Hippocampal formation (tissue), 2 donors: ENCODE results near the gene RTN4IP1.

Experiments
- DNase-seq, 2 donors: peaks; one replicate each; lab custom pipeline; 2025; lab: John Stamatoyannopoulos, UW

The RTN4IP1 gene, protein sequence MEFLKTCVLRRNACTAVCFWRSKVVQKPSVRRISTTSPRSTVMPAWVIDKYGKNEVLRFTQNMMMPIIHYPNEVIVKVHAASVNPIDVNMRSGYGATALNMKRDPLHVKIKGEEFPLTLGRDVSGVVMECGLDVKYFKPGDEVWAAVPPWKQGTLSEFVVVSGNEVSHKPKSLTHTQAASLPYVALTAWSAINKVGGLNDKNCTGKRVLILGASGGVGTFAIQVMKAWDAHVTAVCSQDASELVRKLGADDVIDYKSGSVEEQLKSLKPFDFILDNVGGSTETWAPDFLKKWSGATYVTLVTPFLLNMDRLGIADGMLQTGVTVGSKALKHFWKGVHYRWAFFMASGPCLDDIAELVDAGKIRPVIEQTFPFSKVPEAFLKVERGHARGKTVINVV

DNA sequence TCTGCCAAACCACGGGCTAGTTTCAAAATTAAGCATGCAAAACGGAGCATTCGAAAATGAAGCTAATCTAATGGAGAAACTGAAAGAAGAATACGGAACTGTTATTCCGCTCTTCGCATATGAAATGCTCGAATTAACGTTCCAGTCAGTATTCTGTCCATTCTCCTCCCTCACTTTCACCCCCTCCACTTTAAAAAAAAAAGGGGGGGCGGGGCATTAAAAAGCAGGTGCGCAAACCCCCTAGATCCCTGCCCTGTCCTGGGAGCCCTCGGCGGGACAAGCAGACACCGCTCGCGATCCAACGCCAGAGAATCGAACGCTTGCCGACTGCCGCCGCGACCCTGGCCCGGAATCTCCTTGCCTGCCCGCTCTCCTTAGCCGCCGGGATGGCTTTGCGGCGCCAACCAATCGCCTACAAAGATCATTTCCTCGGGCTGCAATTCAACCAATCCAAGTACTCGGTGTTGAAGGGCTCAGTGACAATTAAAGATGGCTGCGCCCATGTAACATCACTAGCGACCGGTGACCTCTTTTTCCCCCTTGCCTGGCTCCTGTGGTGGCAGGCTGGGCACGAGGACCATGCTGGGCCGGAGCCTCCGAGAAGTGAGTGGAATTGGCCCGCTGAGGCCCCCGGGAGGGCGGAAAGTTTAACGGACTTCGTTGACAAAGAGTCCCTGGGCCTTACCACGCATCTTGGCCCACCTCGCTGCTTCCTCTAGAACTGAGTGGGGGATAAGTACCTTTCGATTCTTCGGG lies at the start of gene RTN4IP1, which contains the start of gene QRSL1:
Gene RTN4IP1, minus strand, starts transcription at position 396 of the 756 bp plus-strand sequence. CDS start 477 bp downstream, outside the sequence.
Gene QRSL1, plus strand, starts transcription at position 476 of the 756 bp plus-strand sequence. Its CDS starts 104 bp downstream, at position 580.
- peak; percentile 87 to 92 for DNase-seq

DNA sequence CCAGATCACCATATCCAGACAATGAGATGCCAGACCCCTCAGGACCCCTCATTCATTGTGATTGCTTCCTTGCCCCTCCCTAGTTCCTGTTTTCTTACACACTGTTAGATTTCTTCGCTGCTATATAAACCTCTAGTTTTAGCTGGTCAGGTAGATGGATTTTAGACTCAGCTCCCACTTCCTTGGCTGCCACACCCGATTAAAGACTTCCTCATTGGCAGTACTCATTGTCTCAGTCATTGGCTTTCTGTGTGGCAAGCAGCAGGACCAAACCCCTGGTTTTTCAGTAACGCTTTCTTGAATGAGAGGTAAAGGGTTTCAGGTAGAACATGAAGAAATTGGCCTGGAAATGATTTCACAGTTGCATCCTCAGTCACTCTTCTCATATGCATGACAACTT lies 48.0 kb upstream of the RTN4IP1 start:
- no peak for DNase-seq

DNA sequence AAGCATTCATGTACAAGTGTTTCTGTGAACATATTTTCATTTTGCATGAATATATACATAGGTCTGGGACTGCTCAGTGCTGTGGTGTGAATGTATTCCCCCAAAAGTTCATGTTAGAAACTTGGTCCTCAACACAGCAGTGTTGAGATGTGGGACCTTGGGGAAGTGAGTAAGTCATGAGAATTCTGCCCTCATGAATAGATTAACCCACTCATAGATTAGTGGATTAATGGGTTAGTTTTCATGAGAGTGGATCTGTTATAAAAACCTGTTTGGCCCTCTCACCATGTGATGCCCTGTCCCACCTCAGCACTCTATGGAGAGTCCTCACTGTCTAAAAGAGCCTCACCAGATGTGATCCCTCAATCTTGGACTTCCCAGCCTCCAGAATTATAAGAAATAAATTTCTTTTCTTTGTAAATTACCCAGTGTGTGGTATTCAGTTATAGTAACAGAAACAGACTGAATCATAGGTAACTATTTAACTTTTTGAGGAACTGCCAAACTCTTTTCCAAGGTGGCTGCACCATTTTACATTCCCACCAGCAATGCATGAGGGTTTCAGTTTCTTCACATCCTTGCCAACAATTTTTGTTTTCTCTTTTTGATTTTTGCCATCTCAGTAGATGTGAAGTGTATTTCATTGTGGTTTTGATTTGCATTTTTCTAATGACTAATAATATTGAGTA lies 45.4 kb upstream of the RTN4IP1 start:
- DNase-seq, result no peak

DNA sequence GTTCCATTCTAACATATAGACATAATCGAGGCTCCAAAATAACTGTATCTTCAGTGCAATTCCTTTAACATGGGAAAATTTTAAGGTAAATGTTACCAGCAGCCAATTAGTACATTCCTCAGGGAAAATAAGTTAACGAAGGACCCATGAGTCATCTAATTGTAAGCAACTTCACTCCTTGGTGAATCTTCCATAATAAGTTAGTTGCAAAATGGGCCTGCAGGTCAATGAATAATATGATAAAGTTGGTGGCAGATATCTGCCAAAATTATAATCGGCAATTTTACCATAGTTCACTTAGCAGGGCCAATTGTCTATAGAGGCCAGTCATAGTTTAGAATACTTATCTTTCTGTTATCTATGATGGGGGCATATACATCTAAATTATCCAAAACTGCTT lies 42.4 kb upstream of the RTN4IP1 start:
- DNase-seq, result no peak

DNA sequence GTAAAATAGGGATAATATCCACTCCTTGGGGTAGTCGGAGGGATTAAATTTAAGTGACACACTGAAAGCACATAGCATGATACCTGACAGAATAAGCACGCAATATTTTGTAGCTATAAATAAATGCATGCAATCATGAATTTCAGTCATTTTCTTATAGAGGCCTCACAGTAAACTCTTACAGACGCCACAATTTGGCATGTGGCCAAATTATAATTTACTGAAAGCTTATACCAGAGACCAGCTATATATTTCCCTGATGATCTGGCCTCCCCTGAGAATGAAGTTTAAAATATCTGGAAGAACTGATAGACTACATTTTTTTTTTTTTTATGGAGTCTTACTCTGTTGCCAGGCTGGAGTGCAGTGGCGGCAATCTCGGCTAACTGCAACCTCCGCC lies 40.9 kb upstream of the RTN4IP1 start:
- no peak for DNase-seq

DNA sequence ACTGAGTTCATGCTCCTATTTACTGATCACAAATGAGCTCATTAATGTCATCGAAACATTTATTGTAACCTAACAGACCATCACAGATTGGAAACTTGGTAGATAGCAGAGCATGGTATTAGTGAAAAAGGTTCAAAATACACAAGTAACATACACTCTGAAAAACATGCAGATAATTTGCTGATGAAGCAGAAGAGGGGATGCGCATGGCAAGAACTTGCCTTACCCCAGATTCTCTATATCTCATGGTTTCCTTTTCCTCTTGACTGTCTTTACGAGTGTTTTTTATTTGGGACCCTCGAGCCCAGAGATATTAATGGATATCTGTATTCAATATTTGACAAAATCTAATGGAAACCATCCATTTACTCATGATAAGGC lies 37.7 kb upstream of the RTN4IP1 start:
- DNase-seq, result no peak

DNA sequence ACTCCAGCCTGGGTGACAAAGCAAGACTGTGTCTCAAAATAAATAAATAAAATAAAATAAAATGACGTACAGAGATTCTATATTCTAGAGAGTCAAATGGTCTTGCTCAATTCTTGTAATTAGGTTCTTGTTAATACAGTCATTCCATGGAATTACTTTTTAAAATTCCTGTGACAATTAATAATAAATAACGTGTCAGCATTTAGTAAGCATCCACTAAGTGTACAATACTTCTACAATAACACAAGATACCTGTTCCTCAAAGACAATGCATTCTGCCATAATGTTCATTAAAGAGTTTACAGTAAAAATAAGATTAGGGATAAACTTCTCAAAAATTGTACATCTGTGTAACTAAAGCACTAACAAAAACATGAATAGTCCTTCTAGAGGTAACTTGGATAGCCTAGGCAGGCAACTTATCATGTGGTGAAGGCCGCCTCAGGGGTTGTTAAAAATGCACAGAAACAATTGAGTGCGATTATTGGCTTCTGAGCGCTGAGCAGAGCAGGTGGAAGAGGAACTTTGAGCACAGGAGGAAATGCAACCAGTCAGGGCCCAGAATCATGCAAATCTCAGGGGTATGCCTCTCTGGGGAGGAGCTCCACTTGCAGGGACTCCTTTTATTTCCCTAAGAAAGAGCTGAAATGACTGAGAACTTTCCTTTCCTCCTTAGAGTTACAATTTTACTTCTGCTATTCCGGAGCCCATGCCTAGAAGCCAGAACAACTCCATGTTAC lies 37.2 kb upstream of the RTN4IP1 start:
- DNase-seq, result no peak

DNA sequence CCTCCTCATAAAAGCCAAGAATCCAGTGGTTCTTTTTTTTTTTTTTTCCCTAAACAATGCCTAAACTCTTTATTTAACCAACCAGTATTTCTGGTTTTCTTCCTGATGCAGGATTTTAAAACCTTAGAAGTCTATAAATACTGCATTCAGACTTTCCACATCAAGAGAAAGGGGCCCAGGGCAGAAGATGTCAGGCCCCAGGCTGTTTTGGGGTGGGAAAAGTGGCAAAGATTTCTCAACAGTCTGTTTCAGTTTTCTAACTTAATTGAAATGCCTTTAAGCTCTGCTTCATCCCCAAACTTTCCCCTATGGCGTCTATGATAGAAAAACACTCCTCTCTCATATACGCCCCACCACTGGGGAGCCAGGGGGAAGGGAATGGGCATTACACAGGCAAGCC lies 33.2 kb upstream of the RTN4IP1 start:
- DNase-seq, result no peak

DNA sequence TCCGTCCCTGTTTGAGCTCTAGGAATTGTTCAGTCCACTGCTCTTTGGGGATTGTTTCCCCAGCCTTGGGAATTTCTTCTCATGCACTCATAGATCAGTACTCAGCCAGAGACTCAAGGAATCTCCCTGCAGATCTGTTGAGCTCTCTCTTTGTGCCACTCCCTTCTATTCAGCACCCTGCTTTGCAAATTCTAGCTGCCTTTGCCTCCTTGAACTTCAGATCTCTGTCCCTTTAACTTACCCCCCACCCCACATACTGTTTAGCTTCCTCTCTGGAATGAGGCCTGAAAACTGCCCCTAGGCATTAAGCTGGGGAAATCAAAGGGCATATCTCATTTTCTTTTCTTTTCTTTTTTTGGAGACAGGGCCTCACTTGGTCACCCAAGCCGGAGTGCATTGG lies 30.6 kb upstream of the RTN4IP1 start:
- no peak for DNase-seq

DNA sequence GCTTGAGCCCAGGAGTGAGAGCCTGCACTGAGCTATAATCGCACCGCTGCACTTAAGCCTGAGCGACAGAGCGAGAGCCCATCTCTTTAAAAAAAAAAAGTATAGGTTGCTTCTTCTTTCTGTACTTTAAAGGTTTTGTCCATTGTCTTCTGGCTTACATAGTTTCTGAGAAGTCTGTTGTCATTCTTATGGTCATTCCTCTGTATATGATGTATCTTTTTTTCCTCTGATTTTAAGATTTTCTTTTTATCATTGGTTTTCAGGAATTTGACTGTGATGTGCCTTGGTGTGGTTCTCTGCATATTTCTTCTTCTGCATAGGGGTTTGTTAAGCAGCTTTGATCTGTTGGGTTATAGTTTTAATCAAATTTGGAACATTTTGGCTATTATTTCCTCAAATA lies 29.2 kb upstream of the RTN4IP1 start:
- DNase-seq, result no peak

DNA sequence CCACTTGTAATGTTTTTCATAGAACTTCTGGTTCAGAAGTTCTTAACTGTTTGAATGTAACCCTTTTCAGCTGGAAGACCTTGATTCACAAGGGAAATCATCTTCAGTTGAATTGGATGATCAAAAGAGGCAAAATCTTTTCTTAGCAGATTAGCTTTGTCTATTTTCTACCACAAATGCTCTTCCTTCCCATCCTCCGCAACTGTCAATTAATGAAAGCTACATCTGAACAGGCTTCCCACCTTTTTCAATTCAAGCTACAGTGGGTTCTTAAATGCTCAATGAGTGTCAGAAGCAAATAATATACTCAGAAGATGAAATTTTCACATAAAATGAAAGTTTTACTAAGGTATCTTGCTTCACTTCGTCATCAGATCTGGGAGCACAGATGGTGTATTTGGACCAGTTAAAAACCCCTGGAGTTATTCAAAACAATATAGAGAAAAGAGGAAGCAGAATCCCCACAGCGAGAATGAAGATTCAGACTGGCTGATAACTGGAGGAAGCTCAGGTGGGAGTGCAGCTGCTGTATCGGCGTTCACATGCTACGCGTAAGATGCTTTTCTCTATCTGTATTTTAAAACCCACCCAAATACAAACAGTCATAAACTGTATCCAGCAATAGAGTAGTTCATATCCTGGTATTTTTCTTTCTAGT lies 19.5 kb upstream of the RTN4IP1 start:
- DNase-seq, result no peak

DNA sequence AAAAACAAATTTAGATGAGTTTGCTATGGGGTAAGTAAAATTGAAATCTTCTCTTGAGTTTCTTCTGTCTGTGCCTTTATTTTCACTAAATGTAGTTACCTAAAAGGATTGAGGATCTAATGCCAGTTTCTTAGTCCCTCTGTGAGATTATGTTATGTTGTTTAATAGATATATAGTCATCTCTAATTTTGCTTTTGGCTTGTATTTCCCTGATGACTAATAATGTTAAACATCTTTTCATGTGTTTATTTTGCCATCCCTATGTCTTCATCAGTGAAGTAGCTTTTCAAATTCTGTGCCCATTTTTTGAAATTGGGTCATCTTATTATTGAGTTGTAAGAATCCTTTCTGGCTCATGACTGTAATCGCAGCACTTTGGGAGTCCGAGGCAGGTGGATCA lies 13.8 kb upstream of the RTN4IP1 start:
- DNase-seq, result no peak

DNA sequence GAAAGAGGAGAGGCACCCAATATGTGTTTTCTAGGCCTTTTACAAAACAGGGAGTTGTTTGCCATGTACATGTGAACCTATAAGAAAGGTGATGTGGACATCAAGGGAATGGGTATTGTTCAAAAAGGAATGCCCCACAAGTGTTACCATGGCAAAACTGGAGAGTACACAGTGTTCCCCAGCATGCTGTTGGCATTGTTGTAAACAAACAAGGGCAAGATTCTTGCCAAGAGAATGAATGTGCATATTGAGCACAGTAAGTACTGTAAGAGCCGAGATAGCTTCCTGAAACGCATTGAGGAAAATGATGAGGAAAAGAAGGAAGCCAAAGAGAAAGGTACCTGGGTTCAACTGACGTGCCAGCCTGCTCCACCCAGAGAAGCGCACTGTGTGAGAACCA lies 13.2 kb upstream of the RTN4IP1 start:
- DNase-seq, result no peak

DNA sequence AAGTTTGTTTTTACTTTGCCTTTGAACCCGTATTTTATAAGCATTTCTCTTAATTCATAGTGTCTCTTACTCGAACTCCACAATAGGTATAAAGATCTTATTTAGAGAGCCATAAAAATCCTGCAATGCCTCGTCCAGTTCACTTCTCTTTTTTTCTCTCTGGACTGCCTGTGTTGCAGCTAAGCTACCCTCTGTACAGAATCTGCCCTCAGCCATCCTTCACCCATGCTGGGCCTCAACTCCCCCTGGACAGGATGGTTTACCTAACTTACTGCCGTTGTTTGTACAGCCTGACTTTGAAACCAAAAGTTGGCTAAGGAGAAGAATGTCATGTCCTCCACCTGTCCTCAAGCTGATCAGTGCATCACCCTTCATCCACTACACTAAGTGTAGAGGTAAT lies 10.5 kb upstream of the RTN4IP1 start:
- DNase-seq, result no peak

DNA sequence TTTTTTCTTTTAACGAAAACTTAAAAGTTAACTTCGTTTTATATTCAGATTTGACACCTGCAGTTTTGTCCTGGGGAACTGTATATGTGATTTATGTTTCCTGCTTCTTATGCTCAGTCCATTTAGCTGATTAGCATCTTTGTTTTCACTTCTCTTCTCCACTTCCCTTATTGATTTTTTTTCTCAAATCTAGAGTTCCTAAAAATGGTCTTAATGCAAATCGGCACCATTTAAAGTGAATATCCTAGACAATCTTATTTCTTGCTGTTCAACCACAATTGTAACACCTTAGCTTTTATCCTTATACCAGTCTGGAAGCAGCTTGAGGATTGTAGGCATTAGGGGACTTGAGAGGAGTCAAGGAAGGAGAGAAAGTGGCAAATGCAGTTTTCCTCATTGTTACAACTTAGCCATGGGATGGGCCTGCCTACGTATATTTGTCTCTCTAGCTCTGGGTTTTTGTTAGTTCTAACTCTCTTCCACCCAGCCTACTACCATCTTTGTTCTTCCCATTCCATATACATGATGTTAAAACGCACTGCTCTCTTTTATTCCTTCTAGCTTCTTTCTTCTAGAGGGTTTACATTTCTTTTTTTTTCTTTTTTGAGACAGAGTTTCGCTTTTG lies 8.5 kb upstream of the RTN4IP1 start:
- DNase-seq, result no peak

DNA sequence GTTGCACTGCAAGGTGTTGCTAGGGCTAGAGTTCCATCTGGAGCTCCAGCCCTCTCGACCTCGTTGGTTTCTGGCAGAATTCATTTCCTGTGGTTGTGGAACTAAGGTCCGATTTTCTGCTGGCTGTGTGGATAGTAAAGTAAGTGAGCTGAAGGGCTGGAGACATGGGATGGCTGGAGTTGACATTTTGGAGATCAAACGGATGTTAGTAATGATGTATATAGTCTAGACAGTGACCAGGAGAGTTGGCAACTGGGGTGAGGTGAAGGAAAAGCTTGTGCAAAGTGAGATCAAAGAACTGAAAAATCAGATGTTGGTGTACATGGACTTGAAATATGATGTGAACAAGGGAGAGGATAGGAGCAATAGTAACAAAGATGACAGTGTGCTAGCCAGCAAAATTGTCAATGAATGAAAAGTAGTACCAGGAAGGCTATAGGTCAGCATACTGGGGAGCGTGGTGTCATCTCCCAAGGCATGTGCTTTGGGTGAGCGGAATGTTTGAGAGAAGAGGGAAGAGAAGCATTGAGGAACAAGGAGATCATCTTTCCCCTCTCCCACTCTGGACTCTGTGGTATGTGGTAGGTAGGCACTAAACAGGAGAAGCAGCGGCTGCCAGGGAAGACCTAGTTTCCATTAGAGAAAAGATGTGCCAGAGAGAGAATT lies 7.9 kb upstream of the RTN4IP1 start:
- DNase-seq, result no peak

DNA sequence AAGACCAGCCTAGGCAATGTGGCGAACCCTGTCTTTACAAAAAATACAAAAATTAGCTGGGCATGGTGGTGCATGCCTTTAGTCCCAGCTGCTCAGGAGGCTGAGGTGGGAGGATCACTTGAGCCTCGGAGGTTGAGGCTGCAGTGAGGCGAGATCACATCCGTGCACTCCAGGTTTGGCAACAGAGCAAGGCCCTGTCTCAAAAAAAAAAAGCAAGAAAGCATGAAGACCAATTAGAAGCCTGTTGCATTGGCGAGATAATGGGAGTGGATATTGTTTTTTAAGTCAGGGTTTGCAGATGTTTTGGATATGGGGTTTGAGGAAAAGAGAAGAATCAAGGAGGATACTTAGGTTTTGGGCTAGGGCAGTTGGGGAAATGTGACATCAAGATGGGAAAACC lies 5.3 kb upstream of the RTN4IP1 start:
- DNase-seq, result no peak

DNA sequence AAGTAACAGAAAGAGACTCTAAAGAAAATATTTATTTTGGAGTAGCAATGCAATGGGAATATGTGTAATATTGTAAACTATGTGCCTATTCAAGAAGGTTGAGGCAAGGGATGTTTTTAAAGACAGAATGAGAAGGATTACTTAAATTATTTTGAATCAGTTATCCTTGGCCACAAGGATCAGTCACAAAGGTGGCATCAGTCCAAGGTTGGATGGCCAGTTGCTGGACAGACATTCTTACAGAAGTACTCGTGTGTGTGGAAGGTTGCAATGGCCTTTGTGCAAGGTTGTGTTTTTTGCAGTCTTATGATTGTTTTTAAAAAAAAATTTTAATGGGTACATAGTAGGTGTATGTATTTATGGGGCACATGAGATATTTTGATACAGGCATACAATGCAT lies 2.0 kb upstream of the RTN4IP1 start:
- no peak for DNase-seq

DNA sequence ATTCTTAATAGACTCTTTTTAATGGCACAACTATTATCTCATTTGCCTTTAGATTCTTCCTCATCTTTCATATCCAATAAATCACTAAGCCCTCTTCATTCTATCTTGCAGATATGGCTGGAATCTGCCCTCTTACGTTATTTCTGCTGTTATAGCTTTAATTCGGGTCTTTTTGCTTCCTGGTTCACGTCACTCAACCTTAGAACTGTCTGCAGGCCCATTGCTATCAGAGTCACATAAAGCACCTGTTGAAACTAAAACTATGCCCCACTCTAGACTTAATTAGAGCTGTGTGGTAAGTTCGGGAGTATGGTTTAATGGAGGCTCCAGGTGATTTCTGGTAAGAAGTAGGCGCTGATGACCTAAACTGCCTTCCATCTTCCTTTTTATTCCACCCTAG lies 1.1 kb upstream of the RTN4IP1 start:
- DNase-seq, result no peak

DNA sequence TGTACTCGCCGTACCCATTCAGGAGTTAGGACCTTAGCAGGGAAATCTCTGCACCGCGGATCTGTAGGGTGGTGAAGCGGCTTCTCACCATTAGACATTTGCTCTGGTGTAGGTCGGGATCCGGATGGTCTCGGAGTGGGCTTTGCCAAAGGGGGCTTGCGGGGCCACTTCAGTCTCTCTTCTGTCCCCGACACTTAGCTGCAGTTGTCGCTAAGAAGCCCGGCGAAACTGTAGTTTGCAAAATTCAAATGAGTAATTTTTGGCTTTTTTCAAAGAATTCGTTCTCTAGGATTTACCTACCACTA lies 513 bp upstream of the RTN4IP1 start:
- no peak for DNase-seq

DNA sequence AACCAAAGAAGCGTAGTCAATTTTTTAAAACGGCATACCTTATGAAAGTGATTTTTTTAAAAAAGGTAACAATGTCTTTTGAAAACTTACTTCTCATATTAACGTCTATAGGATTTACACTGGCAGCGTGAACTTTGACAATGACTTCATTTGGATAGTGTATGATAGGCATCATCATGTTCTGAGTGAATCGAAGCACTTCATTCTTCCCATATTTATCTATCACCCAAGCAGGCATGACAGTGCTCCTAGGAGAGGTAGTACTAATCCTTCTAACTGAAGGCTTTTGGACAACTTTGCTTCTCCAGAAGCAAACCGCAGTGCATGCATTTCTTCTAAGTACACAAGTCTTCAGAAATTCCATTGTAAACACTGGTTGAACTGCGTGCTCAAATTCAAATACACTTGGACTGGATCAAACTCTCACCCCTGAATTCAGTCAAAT lies 618 bp downstream of the RTN4IP1 start:
- DNase-seq, result no peak
